Measurements from ENCODE around the gene CDK14. TPM values are rescaled to one million over a fixed set of nuclear protein-coding genes. Genes with fewer than 3 reads are reported as not detected.

Gene CDK14
- total RNA-seq: 10 to 100 TPM in 1 of 4 donors, 1 to 10 TPM in 3; 1.1 to 12.7 (median 5.8) TPM

DNA sequence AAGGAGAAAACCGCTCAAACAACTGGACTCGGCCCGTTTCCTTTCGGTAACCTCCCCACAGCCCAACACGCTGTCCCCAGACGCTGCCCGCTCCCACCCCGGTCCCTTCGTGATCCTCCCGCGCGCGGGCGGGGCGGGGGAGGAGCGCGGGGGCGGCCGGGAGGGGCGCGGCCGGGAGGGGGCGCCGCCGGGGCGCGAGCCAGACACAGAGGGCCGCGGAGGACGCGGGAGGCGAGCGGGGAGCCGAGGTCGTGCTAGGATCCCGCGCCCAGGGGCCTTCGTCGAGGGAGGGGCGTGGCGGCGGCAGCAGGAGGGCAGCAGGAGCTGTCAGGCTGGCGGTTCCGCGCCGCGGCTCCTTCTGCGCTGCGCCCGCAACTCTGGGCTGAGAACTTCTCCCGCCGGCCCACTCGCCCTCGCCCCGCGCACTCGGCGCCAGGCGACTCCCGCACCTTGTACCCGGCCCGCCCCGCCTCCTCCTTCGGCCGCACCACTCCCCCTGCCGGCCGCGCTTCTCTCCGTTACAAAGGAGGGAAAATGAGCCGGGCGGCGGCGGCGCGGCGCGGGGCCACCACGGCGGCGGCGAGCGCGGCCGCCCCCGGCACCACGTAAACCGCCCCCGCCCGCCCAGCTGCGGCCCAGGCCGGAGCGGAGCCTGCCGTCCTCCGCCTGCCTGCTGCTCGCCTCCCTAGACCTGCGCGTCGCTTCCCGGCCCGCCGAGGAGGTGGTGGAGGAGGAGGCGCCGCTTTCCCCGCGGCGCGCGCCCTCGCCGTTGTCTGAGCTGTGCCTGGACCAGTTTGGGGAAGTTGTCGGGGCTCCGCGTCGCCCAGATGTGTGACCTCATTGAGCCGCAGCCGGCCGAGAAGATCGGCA is at the start of gene CDK14:
Gene CDK14, plus strand, starts transcription at position 521 of the 870 bp plus-strand sequence. Its CDS starts 307 bp downstream, at position 828.
- no peak for TF ChIP-seq POLR2A (IDR thresholded peaks at IDR 0.05)
- no peak for TF ChIP-seq CTCF (IDR thresholded peaks at IDR 0.05)
- DNase-seq (ENCODE audit: low spot score in 2 of 2): peak; percentile 33 to 94
- intact Hi-C loops (cut with DNase I; ENCODE audit: low total_unique reads): no loop called here
- WGBS, 2 donors: 0 to 1% methylated on average over 30 to 58 of the region's 118 CpGs
- peak within 1 kb of the TSS; percentile 67 for H3K4me3 ChIP-seq (ENCODE audit: low read depth, poor library complexity, severe bottlenecking)

DNA sequence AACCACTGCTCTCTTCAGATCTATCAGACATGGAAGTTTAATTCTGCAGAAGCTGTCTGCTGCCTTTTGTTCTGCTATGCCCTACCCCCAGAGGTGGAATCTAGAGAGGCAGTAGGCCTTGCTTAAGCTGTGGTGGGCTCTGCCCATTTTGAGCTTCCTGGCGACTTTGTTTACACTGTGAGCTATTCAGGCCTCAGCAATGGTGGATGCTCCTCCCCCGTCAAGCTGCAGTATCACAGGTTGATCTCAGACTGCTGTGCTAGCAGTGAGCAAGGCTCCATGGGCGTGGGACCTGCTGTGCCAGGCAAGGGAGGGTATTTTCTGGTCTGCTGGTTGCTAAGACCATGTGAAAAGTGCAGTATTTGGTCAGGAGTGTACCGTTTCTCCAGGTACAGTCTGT is 45.1 kb upstream of the CDK14 start:
- 64 to 83% methylated on average over 4 of the region's 4 CpGs for WGBS, 2 donors
- intact Hi-C loops (cut with DNase I; ENCODE audit: low total_unique reads): no loop called here
- no peak for TF ChIP-seq CTCF (IDR thresholded peaks at IDR 0.05)
- TF ChIP-seq POLR2A (IDR thresholded peaks at IDR 0.05): no peak

GRCh38 chr7:90552521-90552920 is 43.6 kb upstream of the CDK14 start:
- H3K4me3 ChIP-seq (ENCODE audit: low read depth, poor library complexity, severe bottlenecking): no peak overlapping the region
- intact Hi-C loops (cut with DNase I; ENCODE audit: low total_unique reads): no loop called here
- no peak for DNase-seq (ENCODE audit: low spot score in 2 of 2)
- TF ChIP-seq POLR2A (IDR thresholded peaks at IDR 0.05) (no peak), CTCF (IDR thresholded peaks at IDR 0.05) (no peak)
- 79 to 86% methylated on average over 1 of the region's 1 CpG for WGBS, 2 donors

More for the DNA sequence above, 45.1 kb upstream of the CDK14 start:
- no peak for DNase-seq (ENCODE audit: low spot score in 2 of 2)
- no peak overlapping the region for H3K4me3 ChIP-seq (ENCODE audit: low read depth, poor library complexity, severe bottlenecking)

GRCh38 chr7:90560730-90561129 is 35.4 kb upstream of the CDK14 start:
- 24 to 28% methylated on average over 1 of the region's 1 CpG for WGBS, 2 donors
- intact Hi-C loops (cut with DNase I; ENCODE audit: low total_unique reads): no loop called here
- TF ChIP-seq CTCF (IDR thresholded peaks at IDR 0.05) (no peak), POLR2A (IDR thresholded peaks at IDR 0.05) (no peak)
- DNase-seq (ENCODE audit: low spot score in 2 of 2): no peak
- H3K4me3 ChIP-seq (ENCODE audit: low read depth, poor library complexity, severe bottlenecking): no peak overlapping the region

GRCh38 chr7:90563286-90563685 is 32.8 kb upstream of the CDK14 start:
- H3K4me3 ChIP-seq (ENCODE audit: low read depth, poor library complexity, severe bottlenecking): no peak overlapping the region
- TF ChIP-seq POLR2A (IDR thresholded peaks at IDR 0.05) (no peak), CTCF (IDR thresholded peaks at IDR 0.05) (no peak)
- no peak for DNase-seq (ENCODE audit: low spot score in 2 of 2)
- 64 to 67% methylated on average over 3 of the region's 3 CpGs for WGBS, 2 donors
- intact Hi-C loops (cut with DNase I; ENCODE audit: low total_unique reads): no loop called here
